ENCODE results near the gene RNU6-7.

GRCh38 chr14:32201193-32201815, 541 bp upstream of the RNU6-7 start:
- TF ChIP-seq CTCF (conservative IDR thresholded peaks at IDR 0.05; ENCODE audit: low read depth, low read length), result no peak
- TF ChIP-seq EZH2 (IDR thresholded peaks at IDR 0.05; ENCODE audit: low read length, unreplicated experiment), result no peak
- no peak for TF ChIP-seq EZH2phosphoT487 (IDR thresholded peaks at IDR 0.05; ENCODE audit: borderline replicate concordance, low read length)

Data from PC-3 (cell line).